ENCODE results near the gene RBMY1D.
"Not testable (repeated sequence)": the region's sequence is repeated elsewhere in the genome, so short reads cannot be mapped to it uniquely, and the experiment has no call there.

Gene RBMY1D

GRCh38 chrY:21894426-21894825 is at the start of gene RBMY1D:
TSS of gene RBMY1D (minus strand) at chrY:21894526. CDS start at chrY:21892513, 2,013 bp downstream.
- CTCF ChIA-PET; DNase-seq (ENCODE audit: extremely low spot score); POLR2A ChIA-PET: not testable (repeated sequence)

DNA sequence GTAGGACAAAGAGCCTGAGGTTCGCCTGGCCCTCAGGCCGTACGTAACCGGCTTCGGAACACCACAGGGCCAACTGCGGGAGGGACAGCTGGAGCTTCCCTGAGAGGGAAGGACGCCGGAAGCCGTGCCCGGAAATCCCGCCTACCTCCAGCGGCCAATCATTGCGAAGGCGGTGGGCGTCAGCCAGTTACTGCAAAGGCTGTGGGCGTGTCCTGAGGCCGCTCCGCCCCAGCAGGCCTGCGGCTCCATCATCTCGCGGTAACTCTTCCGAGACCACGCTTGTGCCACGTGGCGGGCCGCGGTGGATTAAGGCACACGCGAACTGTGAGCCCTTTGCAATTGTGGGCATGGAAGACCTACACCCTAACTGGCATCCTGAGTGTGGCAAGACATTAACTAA is 23.6 kb upstream of the RBMY1D start, which contains the start of gene RBMY1E:
Gene RBMY1E, minus strand, starts transcription at position 101 of the 400 bp plus-strand sequence. CDS start 1,978 bp downstream, outside the sequence.
- CTCF ChIA-PET; POLR2A ChIA-PET; DNase-seq (ENCODE audit: extremely low spot score): not testable (repeated sequence)

DNA sequence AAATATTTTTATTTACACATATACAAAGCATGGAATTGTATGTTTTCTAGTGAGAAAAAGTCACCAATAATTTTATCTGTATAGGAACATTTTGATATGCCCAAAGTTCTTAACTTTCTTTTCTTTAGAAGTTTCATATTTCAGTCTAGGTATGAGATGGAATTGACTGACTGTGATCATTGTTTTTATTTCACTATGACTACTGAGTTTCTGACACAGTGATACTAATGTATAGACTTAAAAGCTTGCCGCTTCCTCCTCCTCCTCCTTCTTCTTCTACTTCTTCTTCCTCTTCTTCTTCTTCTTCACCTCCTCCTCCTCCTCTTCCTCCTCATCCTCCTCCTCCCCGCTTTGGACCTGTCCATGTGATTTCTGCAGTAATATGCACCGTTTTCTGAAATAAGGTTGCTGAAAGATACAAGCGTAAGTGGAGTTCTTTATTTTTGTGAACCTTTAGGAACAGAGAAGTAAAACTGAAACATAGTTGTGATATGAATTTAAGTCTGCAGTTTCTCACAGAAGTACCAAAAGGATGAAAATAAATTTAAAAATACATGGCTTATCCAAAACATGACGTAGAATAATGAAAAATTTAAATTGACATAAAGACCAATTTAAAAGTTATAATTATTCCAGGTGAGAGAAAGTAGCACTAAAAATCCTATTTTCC is 24.8 kb downstream of the RBMY1D start:
- POLR2A ChIA-PET; CTCF ChIA-PET; DNase-seq (ENCODE audit: extremely low spot score): not testable (repeated sequence)

GRCh38 chrY:21845481-21845880 is 48.8 kb downstream of the RBMY1D start:
- CTCF ChIA-PET = no interaction called here
- TF ChIP-seq, protein P1, sequence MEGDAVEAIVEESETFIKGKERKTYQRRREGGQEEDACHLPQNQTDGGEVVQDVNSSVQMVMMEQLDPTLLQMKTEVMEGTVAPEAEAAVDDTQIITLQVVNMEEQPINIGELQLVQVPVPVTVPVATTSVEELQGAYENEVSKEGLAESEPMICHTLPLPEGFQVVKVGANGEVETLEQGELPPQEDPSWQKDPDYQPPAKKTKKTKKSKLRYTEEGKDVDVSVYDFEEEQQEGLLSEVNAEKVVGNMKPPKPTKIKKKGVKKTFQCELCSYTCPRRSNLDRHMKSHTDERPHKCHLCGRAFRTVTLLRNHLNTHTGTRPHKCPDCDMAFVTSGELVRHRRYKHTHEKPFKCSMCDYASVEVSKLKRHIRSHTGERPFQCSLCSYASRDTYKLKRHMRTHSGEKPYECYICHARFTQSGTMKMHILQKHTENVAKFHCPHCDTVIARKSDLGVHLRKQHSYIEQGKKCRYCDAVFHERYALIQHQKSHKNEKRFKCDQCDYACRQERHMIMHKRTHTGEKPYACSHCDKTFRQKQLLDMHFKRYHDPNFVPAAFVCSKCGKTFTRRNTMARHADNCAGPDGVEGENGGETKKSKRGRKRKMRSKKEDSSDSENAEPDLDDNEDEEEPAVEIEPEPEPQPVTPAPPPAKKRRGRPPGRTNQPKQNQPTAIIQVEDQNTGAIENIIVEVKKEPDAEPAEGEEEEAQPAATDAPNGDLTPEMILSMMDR (IDR thresholded peaks at IDR 0.05; ENCODE audit: control extremely low read depth, extremely low read depth, low read depth, missing control alignments) = no peak
- DNase-seq (ENCODE audit: extremely low spot score) = no peak
- POLR2A ChIA-PET = no interaction called here

DNA sequence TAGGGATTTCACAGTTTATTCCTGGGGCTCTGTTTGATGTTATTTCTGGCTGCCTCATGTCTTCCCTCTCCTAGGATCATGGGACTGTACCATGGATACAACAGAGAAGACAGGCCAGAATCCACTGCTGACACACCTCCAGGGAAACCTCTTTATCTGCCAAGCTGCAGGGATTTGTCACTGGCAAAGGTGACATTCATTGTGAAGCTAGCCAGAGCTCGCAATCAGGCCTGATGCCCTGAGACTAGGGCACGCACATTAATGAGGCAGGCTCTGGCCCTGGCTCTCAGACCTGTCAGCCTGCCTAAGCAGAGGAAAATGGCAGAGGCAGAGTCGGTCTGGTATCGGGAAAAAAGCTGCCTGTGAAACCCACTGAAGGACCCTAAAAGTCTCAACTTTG is 52.2 kb downstream of the RBMY1D start:
- no peak for DNase-seq (ENCODE audit: extremely low spot score)
- CTCF ChIA-PET = no interaction called here
- TF ChIP-seq, protein P1 (IDR thresholded peaks at IDR 0.05; ENCODE audit: control extremely low read depth, extremely low read depth, low read depth, missing control alignments) = no peak
- POLR2A ChIA-PET = no interaction called here

DNA sequence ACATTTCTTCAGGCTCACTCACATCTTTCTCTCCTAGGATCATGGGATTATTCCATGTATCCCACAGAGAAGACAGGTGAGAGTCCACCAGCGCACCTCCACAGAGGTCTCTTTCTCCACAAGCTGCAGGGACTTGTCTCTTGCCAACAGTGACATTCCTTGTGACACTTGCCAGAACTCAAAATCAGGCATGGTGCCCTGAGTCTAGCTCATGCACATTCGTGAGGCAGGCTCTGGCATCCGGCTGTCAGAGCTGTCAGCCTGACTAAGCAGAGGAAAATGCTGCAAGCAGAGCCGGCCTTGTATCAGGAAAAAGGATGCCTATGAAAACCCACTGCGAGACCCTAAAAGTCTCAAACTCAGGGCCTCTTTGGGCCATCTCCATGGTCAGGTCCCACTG is 54.8 kb downstream of the RBMY1D start:
- DNase-seq (ENCODE audit: extremely low spot score) = no peak
- POLR2A ChIA-PET = no interaction called here
- TF ChIP-seq, protein P1 (IDR thresholded peaks at IDR 0.05; ENCODE audit: control extremely low read depth, extremely low read depth, low read depth, missing control alignments) = no peak
- CTCF ChIA-PET = no interaction called here

GRCh38 chrY:21836343-21836742 is 58.0 kb downstream of the RBMY1D start:
- TF ChIP-seq, protein P1 (IDR thresholded peaks at IDR 0.05; ENCODE audit: control extremely low read depth, extremely low read depth, low read depth, missing control alignments) = no peak
- CTCF ChIA-PET = no interaction called here
- DNase-seq (ENCODE audit: extremely low spot score) = no peak
- POLR2A ChIA-PET = no interaction called here

- DNase-seq (ENCODE audit: extremely low spot score) = no peak
- TF ChIP-seq, protein P1 (IDR thresholded peaks at IDR 0.05; ENCODE audit: control extremely low read depth, extremely low read depth, low read depth, missing control alignments) = no peak
- ChIA-PET CTCF (no interaction called here), POLR2A (no interaction called here)
These were observed 59.3 kb downstream of the RBMY1D start for GRCh38 chrY:21835052-21835451.

Measured in GM10248 (cell line).